Stimulated activated CD8-positive, alpha-beta memory T cell treated with anti-CD3 and anti-CD28 coated beads, Interleukin-7, amount 100 ng/mL, for 4 hours (primary cell): ENCODE measurements around the gene GRIFIN.

Experiments used
- DNase-seq, 2 donors: peaks; one replicate each; pipeline ENCODE4 v3.0.0-alpha.2; 2020; ENCODE audit warnings: low read depth in 2 of 2

The GRIFIN gene

GRCh38 chr7:2476298-2476697 lies at the start of gene GRIFIN:
TSS of gene GRIFIN (minus strand) at chr7:2476398. CDS start at chr7:2476383, 15 bp downstream.
- DNase-seq, result no peak

GRCh38 chr7:2524808-2525657 lies 48.8 kb upstream of the GRIFIN start:
- DNase-seq, result no peak

- DNase-seq, result no peak
Observed at GRCh38 chr7:2523941-2524807, 48.0 kb upstream of the GRIFIN start.

GRCh38 chr7:2523461-2523936 lies 47.3 kb upstream of the GRIFIN start:
- DNase-seq, result no peak

GRCh38 chr7:2522780-2523433 lies 46.7 kb upstream of the GRIFIN start:
- DNase-seq, result no peak

GRCh38 chr7:2521952-2522591 lies 45.9 kb upstream of the GRIFIN start:
- DNase-seq, result peak; percentile 72 to 77

GRCh38 chr7:2521341-2521745 lies 45.1 kb upstream of the GRIFIN start:
- no peak for DNase-seq

- no peak for DNase-seq
Observed at GRCh38 chr7:2520761-2521290, 44.6 kb upstream of the GRIFIN start.

- DNase-seq, result no peak
Observed at GRCh38 chr7:2520131-2520760, 44.0 kb upstream of the GRIFIN start.

- DNase-seq, result peak; percentile 60 to 85
Observed at GRCh38 chr7:2519119-2519930, 43.1 kb upstream of the GRIFIN start, which contains the start of gene LFNG. TSS of gene LFNG (plus strand) at chr7:2519774. CDS start at chr7:2519862, 88 bp downstream.

GRCh38 chr7:2518737-2519118 lies 42.5 kb upstream of the GRIFIN start:
- DNase-seq, result no peak

- no peak for DNase-seq
Observed at GRCh38 chr7:2517678-2518507, 41.7 kb upstream of the GRIFIN start.

GRCh38 chr7:2517026-2517425 lies 40.8 kb upstream of the GRIFIN start:
- DNase-seq, result no peak

- no peak for DNase-seq
Observed at GRCh38 chr7:2516194-2516555, 40.0 kb upstream of the GRIFIN start.

GRCh38 chr7:2515424-2516193 lies 39.4 kb upstream of the GRIFIN start:
- DNase-seq, result no peak

- no peak for DNase-seq
Observed at GRCh38 chr7:2514473-2515423, 38.5 kb upstream of the GRIFIN start.

GRCh38 chr7:2513702-2514101 lies 37.5 kb upstream of the GRIFIN start:
- no peak for DNase-seq
